ENCODE results near the gene TBC1D22B.

DNA sequence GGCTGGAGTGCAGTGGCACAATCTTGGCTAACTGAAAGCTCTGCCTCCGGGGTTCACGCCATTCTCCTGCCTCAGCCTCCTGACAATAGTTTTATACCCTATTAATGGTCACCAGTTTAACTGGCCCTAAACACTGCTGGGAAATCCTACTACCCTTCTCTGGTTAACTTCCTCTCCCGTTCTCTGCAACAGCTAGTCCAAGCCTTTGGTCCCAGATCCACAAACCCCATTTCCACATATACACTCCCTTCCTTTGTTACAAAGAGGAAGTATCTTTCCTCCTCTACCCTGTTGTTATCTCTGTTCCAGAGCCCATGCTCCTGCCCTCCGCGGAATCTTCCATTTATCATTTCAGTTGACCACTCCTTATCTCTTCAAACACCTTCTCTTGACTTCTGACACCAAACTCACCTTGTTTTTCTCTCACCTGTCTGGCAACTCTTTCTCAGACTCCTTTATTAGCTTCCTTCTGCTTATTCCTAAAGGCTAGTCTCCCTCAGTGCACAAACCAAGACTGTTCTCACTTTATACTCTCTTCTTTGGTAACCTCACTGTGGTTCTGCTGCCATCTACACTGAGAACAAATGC lies 25.0 kb upstream of the TBC1D22B start:
- TF ChIP-seq POLR2AphosphoS5 (IDR thresholded peaks at IDR 0.05) (no peak), POLR2A (IDR thresholded peaks at IDR 0.05) (no peak), EP300 (IDR thresholded peaks at IDR 0.05) (no peak)
- TF ChIP-seq, protein P1, sequence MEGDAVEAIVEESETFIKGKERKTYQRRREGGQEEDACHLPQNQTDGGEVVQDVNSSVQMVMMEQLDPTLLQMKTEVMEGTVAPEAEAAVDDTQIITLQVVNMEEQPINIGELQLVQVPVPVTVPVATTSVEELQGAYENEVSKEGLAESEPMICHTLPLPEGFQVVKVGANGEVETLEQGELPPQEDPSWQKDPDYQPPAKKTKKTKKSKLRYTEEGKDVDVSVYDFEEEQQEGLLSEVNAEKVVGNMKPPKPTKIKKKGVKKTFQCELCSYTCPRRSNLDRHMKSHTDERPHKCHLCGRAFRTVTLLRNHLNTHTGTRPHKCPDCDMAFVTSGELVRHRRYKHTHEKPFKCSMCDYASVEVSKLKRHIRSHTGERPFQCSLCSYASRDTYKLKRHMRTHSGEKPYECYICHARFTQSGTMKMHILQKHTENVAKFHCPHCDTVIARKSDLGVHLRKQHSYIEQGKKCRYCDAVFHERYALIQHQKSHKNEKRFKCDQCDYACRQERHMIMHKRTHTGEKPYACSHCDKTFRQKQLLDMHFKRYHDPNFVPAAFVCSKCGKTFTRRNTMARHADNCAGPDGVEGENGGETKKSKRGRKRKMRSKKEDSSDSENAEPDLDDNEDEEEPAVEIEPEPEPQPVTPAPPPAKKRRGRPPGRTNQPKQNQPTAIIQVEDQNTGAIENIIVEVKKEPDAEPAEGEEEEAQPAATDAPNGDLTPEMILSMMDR (IDR thresholded peaks at IDR 0.05): no peak
